H9 (cell line): ENCODE results near the gene FBXO10. TPM values are rescaled to one million over a fixed set of nuclear protein-coding genes. Genes with fewer than 3 reads are reported as not detected.

Source experiments
- DNase-seq: peaks from one replicate; pipeline ENCODE4 v3.0.0-alpha.2; 2017
- H2AFZ ChIP-seq: one replicate; pipeline ENCODE4 v1.6.1; 2013; ENCODE audit warnings: mild to moderate bottlenecking, low read length, control low read depth, moderate library complexity
- H2AK5ac ChIP-seq: 2 replicates; pipeline ENCODE4 v1.6.1; 2013; ENCODE audit warnings: low read length, control low read depth, mixed read lengths; ENCODE audit not compliant: insufficient read length
- H2BK120ac ChIP-seq: one replicate; pipeline ENCODE4 v1.6.1; 2013; ENCODE audit warnings: low read depth, mild to moderate bottlenecking, low read length, control low read depth, inconsistent platforms; ENCODE audit not compliant: poor library complexity, severe bottlenecking
- H2BK12ac ChIP-seq: 2 replicates; pipeline ENCODE4 v1.6.1; 2013; ENCODE audit warnings: low read length, control low read depth, mixed read lengths, low read depth; ENCODE audit not compliant: insufficient read length
- H2BK15ac ChIP-seq: 2 replicates; pipeline ENCODE4 v1.6.1; 2013; ENCODE audit warnings: low read depth, low read length, control low read depth
- H2BK20ac ChIP-seq: one replicate; pipeline ENCODE4 v1.6.1; 2013; ENCODE audit warnings: low read depth, mild to moderate bottlenecking, low read length, control low read depth, inconsistent platforms; ENCODE audit not compliant: poor library complexity, severe bottlenecking
- H2BK5ac ChIP-seq: 2 replicates; pipeline ENCODE4 v1.6.1; 2013; ENCODE audit warnings: low read length, control low read depth, mixed read lengths; ENCODE audit not compliant: insufficient read length
- H3K14ac ChIP-seq: 2 replicates; pipeline ENCODE4 v1.6.1; 2013; ENCODE audit warnings: low read length, control low read depth; ENCODE audit not compliant: insufficient read depth
- H3K18ac ChIP-seq: 2 replicates; pipeline ENCODE4 v1.6.1; 2013; ENCODE audit warnings: low read depth, mild to moderate bottlenecking, mixed read lengths, low read length, control low read depth; ENCODE audit not compliant: insufficient read length
- H3K23ac ChIP-seq: 2 replicates; pipeline ENCODE4 v1.6.1; 2013; ENCODE audit warnings: low read length, control low read depth, mixed read lengths, low read depth; ENCODE audit not compliant: insufficient read length
- H3K23me2 ChIP-seq: 2 replicates; pipeline ENCODE4 v1.6.1; 2013; ENCODE audit warnings: low read depth, mild to moderate bottlenecking, mixed read lengths, low read length, control low read depth; ENCODE audit not compliant: insufficient read length, poor library complexity, severe bottlenecking
- H3K27ac ChIP-seq: 2 replicates; pipeline ENCODE4 v1.5.1; 2013; ENCODE audit warnings: low read length, control low read depth, mixed read lengths, low read depth; ENCODE audit not compliant: insufficient read length
- H3K27me3 ChIP-seq: 2 replicates; pipeline ENCODE4 v1.6.1; 2013; ENCODE audit warnings: low read length, control low read depth, inconsistent platforms; ENCODE audit not compliant: insufficient read depth
- H3K4ac ChIP-seq: 2 replicates; pipeline ENCODE4 v1.6.1; 2013; ENCODE audit warnings: low read depth, mild to moderate bottlenecking, control low read depth, inconsistent platforms, low read length, moderate library complexity
- H3K4me1 ChIP-seq: 2 replicates; pipeline ENCODE4 v1.6.1; 2013; ENCODE audit warnings: low read length, control low read depth, inconsistent platforms; ENCODE audit not compliant: insufficient read depth
- H3K4me2 ChIP-seq: 2 replicates; pipeline ENCODE4 v1.6.1; 2013; ENCODE audit warnings: low read length, control low read depth, mixed read lengths; ENCODE audit not compliant: insufficient read length, insufficient read depth
- H3K56ac ChIP-seq: 2 replicates; pipeline ENCODE4 v1.6.1; 2013; ENCODE audit warnings: low read depth, mild to moderate bottlenecking, mixed read lengths, low read length, control low read depth; ENCODE audit not compliant: insufficient read length
- H3K79me1 ChIP-seq: 2 replicates; pipeline ENCODE4 v1.6.1; 2013; ENCODE audit warnings: low read depth, mild to moderate bottlenecking, moderate library complexity, low read length, control low read depth, inconsistent platforms; ENCODE audit not compliant: insufficient read depth, poor library complexity, severe bottlenecking
- H3K79me2 ChIP-seq: 2 replicates; pipeline ENCODE4 v1.6.1; 2013; ENCODE audit warnings: low read length, control low read depth, inconsistent platforms; ENCODE audit not compliant: insufficient read depth
- H3K9ac ChIP-seq: 2 replicates; pipeline ENCODE4 v1.6.1; 2013; ENCODE audit warnings: low read length, control low read depth, mixed read lengths; ENCODE audit not compliant: insufficient read length; ENCODE audit errors: extremely low read depth
- H3K9me3 ChIP-seq: one replicate; pipeline ENCODE4 v1.6.1; 2013; ENCODE audit warnings: low read depth, low read length, inconsistent platforms; ENCODE audit not compliant: control insufficient read depth
- H3T11ph ChIP-seq: one replicate; pipeline ENCODE4 v1.6.1; 2013; ENCODE audit warnings: mild to moderate bottlenecking, low read length, control low read depth, inconsistent platforms
- H4K20me1 ChIP-seq: one replicate; pipeline ENCODE4 v1.6.1; 2013; ENCODE audit not compliant: control insufficient read depth, insufficient read length, insufficient read depth
- H4K5ac ChIP-seq: 2 replicates; pipeline ENCODE4 v1.6.1; 2013; ENCODE audit warnings: low read depth, mild to moderate bottlenecking, mixed read lengths, low read length, control low read depth; ENCODE audit not compliant: insufficient read length
- H4K8ac ChIP-seq: replicated peaks from 2 replicates; pipeline ENCODE4 v1.6.1; 2013; ENCODE audit warnings: low read length, control low read depth, mixed read lengths, low read depth; ENCODE audit not compliant: insufficient read length
- H4K91ac ChIP-seq: 2 replicates; pipeline ENCODE4 v1.6.1; 2013; ENCODE audit warnings: low read depth, mild to moderate bottlenecking, moderate library complexity, mixed read lengths, low read length, control low read depth; ENCODE audit not compliant: insufficient read length
- H3K27ac Mint-ChIP-seq, 3 experiments: 2 replicates in 2 of 3; 3 replicates in 1 of 3; pipeline ENCODE4 v1.8.0; 2020 to 2021; ENCODE audit warnings: mixed read lengths in 3 of 3, mild to moderate bottlenecking in 1 of 3, moderate library complexity in 1 of 3
- H3K27me3 Mint-ChIP-seq: 2 replicates; pipeline ENCODE4 v1.8.0; 2021; ENCODE audit warnings: low read depth, mild to moderate bottlenecking, moderate library complexity, mixed read lengths
- H3K36me3 Mint-ChIP-seq, 3 experiments: 2 replicates in 2 of 3; 3 replicates in 1 of 3; pipeline ENCODE4 v1.8.0; 2020 to 2021; ENCODE audit warnings: low read depth in 3 of 3, mixed read lengths in 3 of 3; ENCODE audit not compliant: insufficient read depth in 1 of 3
- H3K4me1 Mint-ChIP-seq, 2 experiments: 2 replicates each; pipeline ENCODE4 v1.8.0; 2020; ENCODE audit warnings: mixed read lengths in 2 of 2
- H3K4me3 Mint-ChIP-seq, 2 experiments: 2 replicates in 1 of 2; 3 replicates in 1 of 2; pipeline ENCODE4 v1.8.0; 2020 to 2021; ENCODE audit warnings: mild to moderate bottlenecking in 2 of 2, mixed read lengths in 2 of 2, moderate library complexity in 1 of 2
- H3K9me3 Mint-ChIP-seq, 2 experiments: 2 replicates in 1 of 2; 3 replicates in 1 of 2; pipeline ENCODE4 v1.8.0; 2020; ENCODE audit warnings: mild to moderate bottlenecking in 2 of 2, mixed read lengths in 2 of 2, moderate library complexity in 1 of 2
- CTCF ChIP-seq: fragments of 200-600 bp; sonication (generic); conservative IDR thresholded peaks from 3 replicates; pipeline ENCODE4 v1.8.0; 2021; ENCODE audit warnings: antibody characterized with exemption, mild to moderate bottlenecking
- WGBS: extraction: QIAGEN DNeasy Blood & Tissue Kit; methylation state at CpG from one replicate; pipeline ENCODE4 v1.1.7; 2013; ENCODE audit warnings: missing lambda C conversion rate, low lambda C conversion rate, mixed read lengths; ENCODE audit not compliant: insufficient read length; ENCODE audit errors: extremely low coverage; 5-methylcytosine and 5-hydroxymethylcytosine counted together
- total RNA-seq: library from RNA; stranded (reverse); gene quantifications from 2 replicates; pipeline ENCODE4 v1.2.1, GENCODE V29; 2021

FBXO10 gene
- total RNA-seq, 1 experiment from 2014 or later: 16.8 TPM

GRCh38 chr9:37471942-37472684, 104.1 kb downstream of the FBXO10 start:
- DNase-seq: peak; percentile 64

More at GRCh38 chr9:37471942-37472684, 104.1 kb downstream of the FBXO10 start:
- H2AK5ac ChIP-seq: no peak overlapping the region
- Mint-ChIP-seq H3K4me3 (peak overlapping the region; percentile 28 to 59; a peak in 4 of 5 replicates), H3K27me3 (peaks cover 1% of the 10 kb centered on the region; the same call in 1 of the 2 replicates), H3K27ac (peak overlapping the region; percentile 91 to 99 (median 95)), H3K36me3 (peaks cover 6 to 22% (median 10%) of the 10 kb centered on the region in 3 experiments; a peak in 4 of 7 replicates), H3K9me3 (peaks cover 23 to 27% of the 10 kb centered on the region in 2 experiments), H3K4me1 (peaks cover 16 to 17% of the 10 kb centered on the region in 2 experiments)
- H3K14ac ChIP-seq: 0 out of 2 replicates have a peak overlapping the region, but pooled peaks have one; percentile 53
- no peak overlapping the region for H4K8ac ChIP-seq
- H3K79me1 ChIP-seq: no peaks in the 10 kb centered on the region
- H3K4ac ChIP-seq: no peak overlapping the region
- no peaks in the 10 kb centered on the region for H4K20me1 ChIP-seq
- H3K4me2 ChIP-seq: peak overlapping the region; percentile 8
- no peak overlapping the region for H2BK5ac ChIP-seq
- H3K27ac ChIP-seq: peak overlapping the region; percentile 53
- no peak for TF ChIP-seq CTCF
- H2BK20ac ChIP-seq: no peak overlapping the region
- peak overlapping the region; percentile 89 for H3K18ac ChIP-seq
- no peak overlapping the region for H3K23ac ChIP-seq
- no peak overlapping the region for H3K56ac ChIP-seq
- no peak overlapping the region for H4K5ac ChIP-seq
- H2BK15ac ChIP-seq: no peak overlapping the region
- H2AFZ ChIP-seq: no peak overlapping the region
- no peaks in the 10 kb centered on the region for H3K79me2 ChIP-seq
- peaks cover 5% of the 10 kb centered on the region for H3K9me3 ChIP-seq
- peak overlapping the region; percentile 72 for H4K91ac ChIP-seq
- H3T11ph ChIP-seq: peak overlapping the region; percentile 46
- H2BK12ac ChIP-seq: peak overlapping the region; percentile 42
- H3K23me2 ChIP-seq: peaks cover under 1% of the 10 kb centered on the region
- H2BK120ac ChIP-seq: no peak overlapping the region
- peak overlapping the region; percentile 20 for H3K9ac ChIP-seq
- peaks cover under 1% of the 10 kb centered on the region for H3K4me1 ChIP-seq
- WGBS: no CpG with 5 or more reads among the region's 7 CpGs
- no peaks in the 10 kb centered on the region for H3K27me3 ChIP-seq
